Mesothelial cell of epicardium (in vitro differentiated cells): ENCODE results near the gene KCTD14. TPM values are rescaled to one million over a fixed set of nuclear protein-coding genes. Genes with fewer than 3 reads are reported as not detected.

ENCODE experiments used
- DNase-seq, 2 experiments: peaks; one replicate each; pipeline ENCODE4 v3.0.0; 2021; ENCODE audit warnings: low spot score in 2 of 2; ENCODE audit not compliant: unreplicated experiment in 2 of 2
- H3K27ac Mint-ChIP-seq: 2 replicates; pipeline ENCODE4 v1.8.0; 2021; ENCODE audit warnings: mixed read lengths
- H3K27me3 Mint-ChIP-seq: 2 replicates; pipeline ENCODE4 v1.8.0; 2021; ENCODE audit warnings: low read depth, mixed read lengths
- H3K36me3 Mint-ChIP-seq: 2 replicates; pipeline ENCODE4 v1.8.0; 2021; ENCODE audit warnings: mixed read lengths
- H3K4me1 Mint-ChIP-seq: 2 replicates; pipeline ENCODE4 v1.8.0; 2021; ENCODE audit warnings: mixed read lengths
- H3K4me3 Mint-ChIP-seq: 2 replicates; pipeline ENCODE4 v1.8.0; 2021; ENCODE audit warnings: mild to moderate bottlenecking, moderate library complexity, mixed read lengths
- H3K9me3 Mint-ChIP-seq: 2 replicates; pipeline ENCODE4 v1.8.0; 2021; ENCODE audit warnings: mixed read lengths
- total RNA-seq: library from RNA; stranded (reverse); gene quantifications from 3 replicates; pipeline ENCODE4 v1.2.1, GENCODE V29; 2021
- TF ChIP-seq, protein P1 (sequence below): fragments of 200-600 bp; sonication (generic); IDR thresholded peaks from one replicate; pipeline ENCODE4 v1.5.0; 2021; ENCODE audit warnings: antibody characterized with exemption; ENCODE audit not compliant: unreplicated experiment

The KCTD14 gene
- total RNA-seq, 1 donor from 2014 or later = 5.4 TPM

DNA sequence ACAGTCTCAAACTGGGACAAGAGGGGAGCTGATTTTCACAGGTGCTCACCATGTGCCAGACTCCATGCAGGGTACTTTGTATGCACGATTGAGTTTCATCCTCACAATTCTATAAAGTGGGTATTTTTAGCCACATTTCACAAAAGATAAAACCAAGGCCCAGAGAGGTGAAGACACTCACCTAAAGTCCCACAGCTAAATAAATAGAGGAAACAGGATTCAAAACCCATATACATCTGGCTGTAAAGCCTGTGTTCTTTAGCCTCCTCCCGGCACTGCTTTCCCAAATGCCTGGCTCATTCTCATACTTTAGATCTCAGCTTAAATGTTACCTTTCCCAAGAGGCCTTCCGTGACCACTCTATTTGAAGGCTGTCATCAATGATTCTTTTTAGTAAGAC, 13.2 kb upstream of the KCTD14 start:
- no peak for DNase-seq
- H3K27ac Mint-ChIP-seq = no peak overlapping the region
- H3K4me3 Mint-ChIP-seq = no peak overlapping the region
- peaks cover 22% of the 10 kb centered on the region for H3K4me1 Mint-ChIP-seq
- H3K9me3 Mint-ChIP-seq = no peaks in the 10 kb centered on the region
- H3K27me3 Mint-ChIP-seq = no peaks in the 10 kb centered on the region
- H3K36me3 Mint-ChIP-seq = no peaks in the 10 kb centered on the region
- TF ChIP-seq, protein P1, sequence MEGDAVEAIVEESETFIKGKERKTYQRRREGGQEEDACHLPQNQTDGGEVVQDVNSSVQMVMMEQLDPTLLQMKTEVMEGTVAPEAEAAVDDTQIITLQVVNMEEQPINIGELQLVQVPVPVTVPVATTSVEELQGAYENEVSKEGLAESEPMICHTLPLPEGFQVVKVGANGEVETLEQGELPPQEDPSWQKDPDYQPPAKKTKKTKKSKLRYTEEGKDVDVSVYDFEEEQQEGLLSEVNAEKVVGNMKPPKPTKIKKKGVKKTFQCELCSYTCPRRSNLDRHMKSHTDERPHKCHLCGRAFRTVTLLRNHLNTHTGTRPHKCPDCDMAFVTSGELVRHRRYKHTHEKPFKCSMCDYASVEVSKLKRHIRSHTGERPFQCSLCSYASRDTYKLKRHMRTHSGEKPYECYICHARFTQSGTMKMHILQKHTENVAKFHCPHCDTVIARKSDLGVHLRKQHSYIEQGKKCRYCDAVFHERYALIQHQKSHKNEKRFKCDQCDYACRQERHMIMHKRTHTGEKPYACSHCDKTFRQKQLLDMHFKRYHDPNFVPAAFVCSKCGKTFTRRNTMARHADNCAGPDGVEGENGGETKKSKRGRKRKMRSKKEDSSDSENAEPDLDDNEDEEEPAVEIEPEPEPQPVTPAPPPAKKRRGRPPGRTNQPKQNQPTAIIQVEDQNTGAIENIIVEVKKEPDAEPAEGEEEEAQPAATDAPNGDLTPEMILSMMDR = no peak

DNA sequence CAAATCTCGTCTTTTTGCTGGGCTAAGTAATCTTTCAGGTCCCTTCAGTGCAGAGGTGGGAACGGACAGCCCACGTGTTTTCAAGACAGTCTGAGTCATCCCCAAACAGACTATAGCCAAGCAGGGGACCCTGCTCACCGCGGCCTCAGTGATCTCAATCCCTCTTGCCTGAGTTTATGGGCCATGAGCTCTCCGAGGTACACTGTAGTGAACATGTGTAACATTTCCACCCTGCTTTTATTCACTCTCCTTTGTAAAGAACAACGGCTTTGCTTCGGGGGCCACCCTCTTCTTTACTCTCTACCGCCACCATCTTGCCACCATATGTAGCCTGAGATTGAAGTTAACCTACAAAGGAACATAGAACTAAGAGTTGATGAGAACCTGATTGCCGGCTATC, 11.5 kb upstream of the KCTD14 start:
- H3K9me3 Mint-ChIP-seq = no peaks in the 10 kb centered on the region
- H3K4me3 Mint-ChIP-seq = no peak overlapping the region
- no peaks in the 10 kb centered on the region for H3K27me3 Mint-ChIP-seq
- TF ChIP-seq, protein P1 = no peak
- DNase-seq = no peak
- peaks cover 26% of the 10 kb centered on the region for H3K4me1 Mint-ChIP-seq
- peak overlapping the region; percentile 57 for H3K27ac Mint-ChIP-seq
- H3K36me3 Mint-ChIP-seq = no peaks in the 10 kb centered on the region

DNA sequence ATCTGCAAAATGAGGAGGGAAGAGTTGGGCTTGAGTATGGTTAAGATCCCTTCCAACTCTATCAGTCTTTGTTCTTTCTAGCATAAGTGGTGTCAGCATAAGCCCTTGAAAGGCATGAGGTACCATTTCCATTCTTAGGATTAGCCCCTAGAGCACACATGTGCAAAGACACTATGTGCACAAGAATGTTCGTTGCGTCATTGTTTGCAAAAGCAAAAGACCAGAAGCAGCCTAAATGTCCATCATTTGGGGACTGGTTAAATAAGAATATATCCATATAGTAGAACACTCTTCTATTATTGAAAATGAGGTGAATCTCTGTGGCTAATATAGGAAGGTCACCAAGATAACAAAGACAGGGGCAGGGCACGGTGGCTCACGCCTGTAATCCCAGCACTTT, 10.0 kb upstream of the KCTD14 start:
- H3K27me3 Mint-ChIP-seq = no peaks in the 10 kb centered on the region
- no peaks in the 10 kb centered on the region for H3K9me3 Mint-ChIP-seq
- no peaks in the 10 kb centered on the region for H3K36me3 Mint-ChIP-seq
- H3K27ac Mint-ChIP-seq = no peak overlapping the region
- DNase-seq = no peak
- H3K4me3 Mint-ChIP-seq = no peak overlapping the region
- peaks cover 33% of the 10 kb centered on the region for H3K4me1 Mint-ChIP-seq
- TF ChIP-seq, protein P1 = no peak

DNA sequence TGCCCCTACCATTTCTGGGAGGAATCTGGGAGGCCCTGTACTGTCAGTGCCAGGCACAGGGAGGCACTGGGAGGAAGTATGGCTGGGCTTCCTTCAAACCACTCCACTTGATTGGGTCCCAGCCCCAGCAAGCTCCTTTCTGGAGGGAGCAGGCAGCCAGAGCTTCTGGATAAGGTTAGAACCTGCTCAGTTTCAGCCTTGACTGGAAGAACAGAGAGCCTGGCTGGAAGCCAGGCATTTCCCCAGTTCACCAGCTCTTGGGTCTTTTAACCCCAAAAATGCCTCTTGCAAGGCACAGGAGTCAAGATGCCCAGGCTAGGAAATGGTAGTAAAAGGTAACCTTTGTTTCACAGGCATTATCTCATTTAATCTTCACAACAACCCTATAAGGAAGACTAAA, 9.0 kb upstream of the KCTD14 start:
- TF ChIP-seq, protein P1 = no peak
- Mint-ChIP-seq H3K36me3 (no peaks in the 10 kb centered on the region), H3K4me1 (peaks cover 38% of the 10 kb centered on the region), H3K27me3 (no peaks in the 10 kb centered on the region), H3K4me3 (no peak overlapping the region), H3K9me3 (no peaks in the 10 kb centered on the region), H3K27ac (peak overlapping the region; percentile 94)
- DNase-seq = no peak

DNA sequence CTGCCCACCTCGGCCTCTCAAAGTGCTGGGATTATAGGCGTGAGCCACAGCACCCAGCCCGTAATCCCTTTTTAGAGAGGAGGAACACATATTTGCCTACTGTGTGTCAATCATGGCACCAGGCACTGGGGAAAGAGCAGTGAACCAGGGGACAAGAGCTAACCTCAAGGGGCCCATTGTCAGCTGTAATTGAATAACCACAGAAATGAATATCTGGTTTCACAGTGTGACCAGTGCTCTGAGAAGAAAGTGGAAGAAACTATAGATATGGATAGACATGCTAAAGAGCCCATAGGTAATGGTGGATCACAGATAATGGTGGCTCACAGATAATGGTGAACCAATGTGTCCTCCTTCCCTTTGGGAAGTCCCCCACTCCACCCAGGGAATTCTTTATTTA, 8.6 kb upstream of the KCTD14 start:
- Mint-ChIP-seq H3K27ac (peak overlapping the region; percentile 94), H3K36me3 (no peaks in the 10 kb centered on the region), H3K4me3 (no peak overlapping the region), H3K9me3 (no peaks in the 10 kb centered on the region), H3K4me1 (peaks cover 38% of the 10 kb centered on the region), H3K27me3 (no peaks in the 10 kb centered on the region)
- TF ChIP-seq, protein P1 = no peak
- DNase-seq = no peak
